A375 (cell line): ENCODE data around the gene TSPYL6. TPM values are rescaled to one million over a fixed set of nuclear protein-coding genes. Genes with fewer than 3 reads are reported as not detected.

Experiments used
- total RNA-seq: library from RNA; depleted of rRNA; stranded (reverse); fragments of >200 nt; shearing (Covaris generic); gene quantifications from 2 replicates; pipeline ENCODE4 v1.2.3, GENCODE V29; 2014; rRNA removed

Gene TSPYL6
- total RNA-seq, result not detected in 2 replicates

GRCh38 chr2:54256091-54256694 is at the start of gene TSPYL6:
TSS of gene TSPYL6 (minus strand) at chr2:54256229. CDS start at chr2:54256151, 78 bp downstream.

Other genes with a start within 250 kb of the TSPYL6 start
- gene ACYP2, start 140.6 kb downstream of the TSPYL6 start, total RNA-seq, result 4.7 and 7.2 TPM in 2 replicates
- 188 and 208 TPM in 2 replicates for gene SPTBN1, start 200.1 kb upstream of the TSPYL6 start, total RNA-seq